ENCODE data around the gene RAPGEF4. TPM values are rescaled to one million over a fixed set of nuclear protein-coding genes. Genes with fewer than 3 reads are reported as not detected.

Gene RAPGEF4
- total and polyA plus RNA-seq, 2 of the 8 experiments (the other 6 are each of a cell fraction or from before 2014, with no cell fraction given), result 1.2 to 2.6 TPM

DNA sequence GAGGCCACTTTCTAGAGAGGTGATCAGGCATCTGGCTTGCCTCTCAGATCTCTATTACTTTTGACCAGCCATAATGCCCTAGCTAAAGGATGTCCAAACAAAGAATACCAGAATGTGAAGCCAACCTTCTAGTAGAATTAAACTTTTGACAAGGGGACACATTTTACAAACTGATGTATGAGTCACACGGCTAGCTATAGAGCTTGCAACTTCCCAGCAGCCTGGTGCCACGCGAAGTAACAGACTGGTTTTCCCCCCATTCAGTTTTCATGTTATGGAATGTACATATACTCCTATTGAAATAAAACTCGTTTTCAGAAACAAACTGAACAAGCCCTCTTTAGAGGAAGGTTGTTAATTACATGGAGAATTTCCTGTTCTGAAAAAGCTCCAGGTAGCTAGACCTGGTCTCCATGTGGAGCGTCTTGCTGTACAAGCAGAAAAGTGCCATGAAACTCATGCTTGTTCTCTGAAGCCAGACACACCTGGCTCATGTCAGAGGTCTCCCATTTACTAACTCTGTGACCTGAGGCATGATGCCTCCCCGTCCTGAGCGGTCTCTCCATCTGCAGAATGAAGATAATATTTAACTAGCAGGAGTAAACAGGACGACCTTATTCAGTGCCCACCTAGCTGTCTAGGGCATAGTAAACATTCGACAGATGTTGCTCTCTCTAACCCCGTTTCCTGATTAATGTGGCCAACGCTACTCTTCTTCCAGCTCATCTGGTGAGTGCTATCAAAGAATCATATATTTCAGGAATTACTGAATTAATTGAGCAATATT is 258.5 kb downstream of the RAPGEF4 start:
- H2BK120ac ChIP-seq (replicated peaks; ENCODE audit: low read depth, low read length), result no peak overlapping the region
- no peak overlapping the region for H2BK15ac ChIP-seq (ENCODE audit: low read length)
- DNase-seq (ENCODE audit: low read depth in 1 of 2, low spot score in 2 of 2), result no peak
- no peak overlapping the region for H3K14ac ChIP-seq (ENCODE audit: insufficient read length)
- no peak overlapping the region for H3K56ac ChIP-seq (replicated peaks; ENCODE audit: insufficient read length, low read depth, low read length)
- no peak overlapping the region for H4K5ac ChIP-seq (ENCODE audit: insufficient read length, low read depth, low read length)
- no peak overlapping the region for H3K4ac ChIP-seq (replicated peaks; ENCODE audit: insufficient read length, low read depth, low read length)
- H3K4me1 ChIP-seq (replicated peaks in 1 of 4; ENCODE audit: control insufficient read depth in 3 of 4, insufficient read depth in 4 of 4, low read length in 3 of 4), result peaks cover 0 to 3% (median 0%) of the 10 kb centered on the region in 4 experiments; a peak in 2 of 7 replicates
- no peaks in the 10 kb centered on the region for H3K9me3 ChIP-seq (ENCODE audit: insufficient read depth in 2 of 2, low read depth in 1 of 2, low read length in 1 of 2)
- no peaks in the 10 kb centered on the region for H3K36me3 ChIP-seq (ENCODE audit: control insufficient read depth in 2 of 4, insufficient read depth in 4 of 4, low read length in 3 of 4)
- no peak overlapping the region for H2BK20ac ChIP-seq (ENCODE audit: low read length)
- no peak overlapping the region for H2BK12ac ChIP-seq (ENCODE audit: low read depth, low read length)
- H3K23me2 ChIP-seq (ENCODE audit: low read depth, low read length), result no peaks in the 10 kb centered on the region
- FAIRE-seq, result no peak
- WGBS, 2 experiments (ENCODE audit: extremely low coverage in 1 of 2, insufficient coverage in 1 of 2, insufficient read length in 1 of 2, insufficient replicate concordance in 2 of 2, low coverage in 1 of 2, low lambda C conversion rate in 2 of 2, missing lambda C conversion rate in 1 of 2), result 90% methylated on average over 11 of the region's 11 CpGs; no CpG with 5 or more reads in 1 of the 2 experiments
- H2AK5ac ChIP-seq (ENCODE audit: low read depth, low read length), result no peak overlapping the region
- H3K18ac ChIP-seq (ENCODE audit: extremely low read depth, low read length), result no peak overlapping the region
- no peaks in the 10 kb centered on the region for H4K20me1 ChIP-seq (replicated peaks in 1 of 2; ENCODE audit: control insufficient read depth in 1 of 2, insufficient read depth in 2 of 2, low read length in 2 of 2)
- H3K79me1 ChIP-seq (ENCODE audit: low read depth, low read length), result no peaks in the 10 kb centered on the region
- no peak overlapping the region for H3K9ac ChIP-seq (replicated peaks in 1 of 4; ENCODE audit: extremely low read depth in 1 of 4, low read depth in 3 of 4, low read length in 3 of 4)
- ChIA-PET CTCF (ENCODE audit: partially characterized antibody) (interaction anchor here (0.6 to 2.4 kb wide), 9 partner anchors 12 to 448 kb away, joined by 3 to 9 read pairs (median 3); no protein-coding TSS in a partner anchor), POLR2A (ENCODE audit: partially characterized antibody) (no interaction called here)
- H3K79me2 ChIP-seq (ENCODE audit: control insufficient read depth in 1 of 2, insufficient read depth in 2 of 2, low read length in 2 of 2), result no peaks in the 10 kb centered on the region
- no peaks in the 10 kb centered on the region for H3K27me3 ChIP-seq (replicated peaks in 1 of 4; ENCODE audit: control insufficient read depth in 3 of 4, extremely low read depth in 1 of 4, insufficient read depth in 3 of 4, low read length in 3 of 4)
- H3K4me2 ChIP-seq (ENCODE audit: insufficient read depth in 1 of 2, low read depth in 2 of 2, low read length in 2 of 2), result no peak overlapping the region
- no peak overlapping the region for H3K23ac ChIP-seq (ENCODE audit: insufficient read length)
- H2AFZ ChIP-seq (ENCODE audit: low read length), result no peak overlapping the region
- no peak overlapping the region for H2BK5ac ChIP-seq (ENCODE audit: low read depth, low read length)
- H3K27ac ChIP-seq (ENCODE audit: low read depth, low read length), result no peak overlapping the region
- no peak overlapping the region for H3K4me3 ChIP-seq (ENCODE audit: extremely low read depth in 1 of 4, insufficient read depth in 2 of 4, low read depth in 3 of 4, low read length in 4 of 4)
- no peak overlapping the region for H4K8ac ChIP-seq (ENCODE audit: extremely low read depth, insufficient read depth, low read length)
- H4K91ac ChIP-seq (replicated peaks; ENCODE audit: insufficient read length, low read length), result no peak overlapping the region
- TF ChIP-seq GABPA (IDR thresholded peaks at IDR 0.05; ENCODE audit: borderline replicate concordance, insufficient read depth, low read length) (no peak), GTF2F1 (IDR thresholded peaks at IDR 0.05; ENCODE audit: borderline replicate concordance, low read depth, low read length) (no peak), PHF8 (conservative IDR thresholded peaks at IDR 0.05; ENCODE audit: low read depth, low read length) (no peak), RAD21 (IDR thresholded peaks at IDR 0.05 in 1 of 2, conservative IDR thresholded peaks at IDR 0.05 in 1 of 2; ENCODE audit: low read depth in 2 of 2, low read length in 2 of 2) (no peak), YY1 (IDR thresholded peaks at IDR 0.05; ENCODE audit: low read depth, low read length) (no peak), SP2 (IDR thresholded peaks at IDR 0.05; ENCODE audit: low read length) (no peak), CEBPB (IDR thresholded peaks at IDR 0.05; ENCODE audit: low read depth, low read length) (no peak), SIRT6 (IDR thresholded peaks at IDR 0.05; ENCODE audit: low read length) (no peak), CHD1 (IDR thresholded peaks at IDR 0.05; ENCODE audit: low read depth, low read length) (no peak), TCF12 (IDR thresholded peaks at IDR 0.05; ENCODE audit: low read depth, low read length) (no peak)
- TF ChIP-seq, protein P1, sequence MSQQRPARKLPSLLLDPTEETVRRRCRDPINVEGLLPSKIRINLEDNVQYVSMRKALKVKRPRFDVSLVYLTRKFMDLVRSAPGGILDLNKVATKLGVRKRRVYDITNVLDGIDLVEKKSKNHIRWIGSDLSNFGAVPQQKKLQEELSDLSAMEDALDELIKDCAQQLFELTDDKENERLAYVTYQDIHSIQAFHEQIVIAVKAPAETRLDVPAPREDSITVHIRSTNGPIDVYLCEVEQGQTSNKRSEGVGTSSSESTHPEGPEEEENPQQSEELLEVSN (IDR thresholded peaks at IDR 0.05), result no peak
- TF ChIP-seq, protein P2, sequence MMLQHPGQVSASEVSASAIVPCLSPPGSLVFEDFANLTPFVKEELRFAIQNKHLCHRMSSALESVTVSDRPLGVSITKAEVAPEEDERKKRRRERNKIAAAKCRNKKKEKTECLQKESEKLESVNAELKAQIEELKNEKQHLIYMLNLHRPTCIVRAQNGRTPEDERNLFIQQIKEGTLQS (IDR thresholded peaks at IDR 0.05; ENCODE audit: insufficient read depth, low read depth, low read length), result no peak

Data from H1 (cell line).